HG03159 (cell line): Measurements from ENCODE around the gene NEK4.

Experiments used
- ATAC-seq: cut with Tn5 transposase; IDR thresholded peaks from one replicate; pipeline ENCODE4 v1.9.1; 2021; ENCODE audit warnings: mild to moderate bottlenecking, moderate library complexity; ENCODE audit not compliant: unreplicated experiment

NEK4 gene

GRCh38 chr3:52793702-52794611 lies 23.2 kb upstream of the NEK4 start:
- ATAC-seq, result no peak

- no peak for ATAC-seq
Measured at GRCh38 chr3:52792961-52793695, 22.4 kb upstream of the NEK4 start.

GRCh38 chr3:52792413-52792812 lies 21.7 kb upstream of the NEK4 start:
- no peak for ATAC-seq

GRCh38 chr3:52791928-52792327 lies 21.2 kb upstream of the NEK4 start:
- no peak for ATAC-seq

- no peak for ATAC-seq
Measured at GRCh38 chr3:52791366-52791765, 20.6 kb upstream of the NEK4 start.

- no peak for ATAC-seq
Measured at GRCh38 chr3:52790741-52791140, 20.0 kb upstream of the NEK4 start.

- ATAC-seq, result no peak
Measured at GRCh38 chr3:52790337-52790736, 19.6 kb upstream of the NEK4 start.

DNA sequence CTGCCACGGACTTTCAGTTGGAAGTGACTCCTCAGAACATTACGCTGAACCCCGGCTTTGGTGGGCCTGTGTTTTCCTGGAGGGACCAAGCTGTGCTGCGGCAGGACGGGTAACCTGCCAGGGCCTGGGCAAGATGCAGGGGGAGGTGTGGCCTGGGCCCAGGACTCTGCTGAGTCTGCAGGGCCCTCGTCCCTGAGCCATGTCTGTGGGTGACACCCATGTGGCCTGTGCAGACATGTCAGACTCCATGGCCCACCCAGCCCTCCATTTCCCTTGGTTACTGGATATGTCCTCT lies 19.0 kb upstream of the NEK4 start:
- ATAC-seq, result no peak

DNA sequence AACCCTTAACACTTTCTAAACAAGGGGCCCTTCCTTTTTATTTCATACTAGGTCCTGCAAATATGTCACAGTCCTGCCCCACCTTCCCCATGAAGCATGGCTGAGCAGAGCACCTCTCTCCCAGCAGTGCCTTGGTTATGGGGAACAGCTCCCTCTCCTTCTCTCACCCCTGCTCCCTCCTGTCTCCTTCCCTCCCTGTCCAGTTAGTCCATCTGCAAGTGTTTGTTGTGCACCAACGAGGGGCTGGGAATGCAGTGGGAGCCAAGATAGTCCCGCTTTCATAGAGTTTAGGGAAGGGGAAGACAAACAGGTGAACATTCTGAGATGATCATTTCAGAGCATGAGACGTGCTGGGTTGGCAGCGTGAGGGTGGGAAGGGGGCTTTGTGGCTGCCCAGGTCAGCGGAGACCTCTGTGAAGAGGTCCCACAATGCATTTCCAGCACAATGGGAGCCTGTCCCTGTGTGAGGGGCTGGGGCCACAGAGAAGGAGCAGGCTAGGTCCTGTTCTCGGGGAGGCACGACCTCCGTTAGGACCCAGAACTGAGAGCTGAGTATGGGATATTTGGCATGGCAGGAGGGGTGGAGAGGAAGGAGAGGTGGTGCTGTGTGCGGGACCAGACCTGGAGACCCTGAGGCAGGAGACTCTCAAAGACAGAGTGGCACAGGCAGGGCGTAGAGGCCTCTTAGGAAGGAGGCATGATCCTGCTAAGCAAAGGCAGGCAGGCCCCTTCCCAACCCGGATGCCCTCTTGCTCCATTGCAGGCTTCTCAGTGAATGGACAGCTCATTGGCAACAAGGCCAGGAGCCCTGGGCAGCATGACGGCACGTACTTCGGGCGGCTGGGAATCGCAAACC lies 18.4 kb upstream of the NEK4 start:
- ATAC-seq, result no peak

DNA sequence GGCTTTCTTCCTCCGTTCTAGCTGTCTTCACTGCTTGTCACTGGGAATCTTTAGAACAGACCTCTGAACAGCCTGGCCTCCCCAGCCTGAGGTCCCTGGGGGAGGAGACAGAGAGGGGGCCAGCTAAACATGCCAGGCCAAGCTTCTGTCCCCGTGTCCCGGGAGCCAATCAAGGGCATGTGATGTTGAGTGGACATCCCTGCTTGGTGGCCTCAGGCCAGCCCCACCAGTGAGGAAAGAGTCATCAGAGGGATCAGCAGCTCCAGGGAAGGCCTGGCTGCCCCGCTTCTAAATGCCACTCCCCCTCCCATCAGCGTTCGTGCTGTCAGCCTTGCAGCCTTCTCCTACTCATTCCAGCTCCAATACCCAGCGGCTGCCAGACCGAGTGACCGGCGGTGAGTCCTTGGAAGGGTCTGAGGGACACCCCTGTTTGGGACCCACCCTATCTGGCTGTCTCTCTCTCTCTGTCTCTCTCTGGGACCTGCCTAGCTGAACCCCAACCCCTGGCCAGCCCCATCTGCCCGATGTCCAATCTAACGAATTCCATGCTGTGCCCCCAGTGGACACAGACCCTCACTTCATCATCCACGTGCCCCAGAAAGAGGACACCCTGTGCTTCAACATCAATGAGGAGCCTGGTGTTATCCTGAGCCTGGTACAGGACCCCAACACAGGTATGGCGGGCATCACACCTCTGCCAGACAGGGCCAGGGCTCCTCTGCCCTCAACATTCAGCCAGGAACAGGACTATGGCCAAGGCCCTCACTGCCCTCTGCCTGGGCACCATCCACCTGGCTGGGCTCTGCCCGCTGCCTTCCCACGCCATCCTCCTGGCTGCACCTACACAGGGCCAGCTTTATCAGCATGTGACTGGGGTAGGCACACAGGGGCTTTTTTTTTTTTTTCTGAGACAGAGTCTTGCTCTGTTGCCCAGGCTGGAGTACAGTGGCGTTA lies 17.2 kb upstream of the NEK4 start:
- no peak for ATAC-seq

DNA sequence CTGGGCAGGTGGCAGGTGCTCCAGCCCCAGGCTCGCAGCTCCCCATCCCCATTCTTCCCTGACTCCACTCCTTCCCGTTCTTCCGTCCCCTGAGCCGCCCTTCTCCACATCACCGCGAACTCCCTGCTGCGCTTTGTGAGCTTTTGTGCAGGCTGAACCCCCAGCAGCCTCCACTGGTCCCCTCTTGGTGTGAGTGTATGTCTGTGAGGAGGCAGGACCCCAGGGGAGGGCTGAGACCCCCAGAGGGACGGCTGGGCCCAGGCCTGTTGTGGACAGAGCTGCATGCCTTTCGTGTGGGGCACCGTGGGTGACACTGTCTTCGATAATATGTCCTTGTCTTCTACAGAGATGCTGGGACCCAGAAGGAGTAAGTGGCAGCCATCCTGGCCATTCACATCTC lies 16.5 kb upstream of the NEK4 start:
- ATAC-seq, result no peak

- ATAC-seq, result no peak
Measured at GRCh38 chr3:52786330-52787215, 15.8 kb upstream of the NEK4 start.

- ATAC-seq, result no peak
Measured at GRCh38 chr3:52784931-52785590, 14.3 kb upstream of the NEK4 start.

- no peak for ATAC-seq
Measured at GRCh38 chr3:52784021-52784621, 13.4 kb upstream of the NEK4 start.

- no peak for ATAC-seq
Measured at GRCh38 chr3:52783211-52783555, 12.4 kb upstream of the NEK4 start.

DNA sequence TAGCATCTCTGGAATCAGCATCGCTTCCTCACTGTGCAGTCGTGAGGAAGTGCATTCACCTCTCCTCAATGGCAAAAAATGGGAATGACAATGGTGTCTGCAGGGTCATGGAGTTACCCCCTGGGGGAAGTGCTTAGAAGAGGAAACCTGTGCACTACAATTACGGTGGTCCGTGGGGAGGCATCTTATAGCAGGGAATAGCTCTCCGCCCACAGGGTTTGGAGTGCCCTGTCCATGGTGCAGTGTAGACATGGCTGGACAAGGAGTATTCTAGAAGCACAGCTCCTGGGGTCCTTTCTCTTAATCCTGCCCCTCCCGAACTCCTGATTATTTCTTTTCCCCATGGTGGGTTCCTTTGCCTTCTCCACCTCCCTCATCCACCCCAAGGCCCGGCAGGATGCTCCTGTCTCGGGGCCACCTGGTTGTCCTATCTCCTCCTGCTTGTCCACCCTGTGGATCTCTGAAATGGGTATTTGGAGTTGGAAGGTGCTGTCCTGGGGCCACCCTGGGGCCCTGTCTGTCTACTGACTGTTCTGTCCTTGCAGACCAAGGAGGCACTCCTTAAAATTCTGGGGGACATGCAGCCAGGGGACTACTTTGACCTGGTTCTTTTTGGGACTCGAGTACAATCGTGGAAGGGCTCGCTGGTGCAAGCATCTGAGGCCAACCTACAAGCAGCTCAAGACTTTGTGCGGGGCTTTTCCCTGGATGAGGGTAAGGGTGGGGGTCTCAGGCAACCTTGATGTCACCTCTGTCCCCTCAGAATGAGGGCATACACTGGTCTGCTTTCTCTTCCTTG lies 11.9 kb upstream of the NEK4 start:
- no peak for ATAC-seq

GRCh38 chr3:52781741-52782140 lies 11.0 kb upstream of the NEK4 start:
- no peak for ATAC-seq
